MM.1S (cell line): ENCODE results near the gene S100A4.

ENCODE experiments used
- DNase-seq: peaks from one replicate; pipeline ENCODE4 v3.0.0-alpha.2; 2015
- H2AFZ ChIP-seq: fragments of 300-600 bp; sonication (generic); 2 replicates; pipeline ENCODE4 v1.6.0; 2016; ENCODE audit warnings: antibody characterized with exemption, low read length
- H3F3A ChIP-seq: fragments of 300-600 bp; sonication (generic); 2 replicates; pipeline ENCODE4 v1.6.1; 2016; ENCODE audit warnings: mild to moderate bottlenecking, antibody characterized with exemption, low read length, moderate library complexity, mixed read lengths; ENCODE audit not compliant: insufficient read depth
- H3K27ac ChIP-seq: fragments of 300-600 bp; sonication (generic); 2 replicates; pipeline ENCODE4 v1.5.1; 2016; ENCODE audit warnings: mild to moderate bottlenecking, low read length
- H3K27me3 ChIP-seq: fragments of 300-600 bp; sonication (generic); replicated peaks from 2 replicates; pipeline ENCODE4 v1.6.0; 2016; ENCODE audit warnings: low read length; ENCODE audit not compliant: insufficient read depth
- H3K36me3 ChIP-seq: fragments of 300-600 bp; sonication (generic); replicated peaks from 2 replicates; pipeline ENCODE4 v1.6.1; 2016; ENCODE audit warnings: mild to moderate bottlenecking, low read length, mixed read lengths; ENCODE audit not compliant: insufficient read depth
- H3K4me1 ChIP-seq: fragments of 300-600 bp; sonication (generic); 2 replicates; pipeline ENCODE4 v1.6.1; 2016; ENCODE audit warnings: low read length, mixed read lengths
- H3K4me2 ChIP-seq: fragments of 300-600 bp; sonication (generic); 2 replicates; pipeline ENCODE4 v1.6.0; 2016; ENCODE audit warnings: low read depth, low read length
- H3K4me3 ChIP-seq: fragments of 300-600 bp; sonication (generic); 2 replicates; pipeline ENCODE4 v1.5.1; 2016; ENCODE audit warnings: low read length, mixed read lengths
- H3K79me2 ChIP-seq: fragments of 300-600 bp; sonication (generic); 2 replicates; pipeline ENCODE4 v1.6.1; 2016; ENCODE audit warnings: mixed run types, low read length, mixed read lengths
- H3K9ac ChIP-seq: fragments of 300-600 bp; sonication (generic); 2 replicates; pipeline ENCODE4 v1.6.1; 2016; ENCODE audit warnings: low read length, mixed read lengths
- H3K9me2 ChIP-seq: fragments of 300-600 bp; sonication (generic); replicated peaks from 2 replicates; pipeline ENCODE4 v1.6.1; 2016; ENCODE audit warnings: mild to moderate bottlenecking, low read length, mixed read lengths; ENCODE audit not compliant: insufficient read depth
- H3K9me3 ChIP-seq: fragments of 300-600 bp; sonication (generic); replicated peaks from 2 replicates; pipeline ENCODE4 v1.6.1; 2016; ENCODE audit warnings: mild to moderate bottlenecking, low read length, mixed read lengths; ENCODE audit not compliant: insufficient read depth
- H4K20me1 ChIP-seq: fragments of 300-600 bp; sonication (generic); 2 replicates; pipeline ENCODE4 v1.6.1; 2016; ENCODE audit warnings: mild to moderate bottlenecking, low read length, moderate library complexity, mixed read lengths; ENCODE audit not compliant: insufficient read depth
- CTCF ChIP-seq: fragments of 300-600 bp; sonication (generic); IDR thresholded peaks from 2 replicates; pipeline ENCODE4 v1.5.1; 2016; ENCODE audit warnings: antibody characterized with exemption, low read length, mixed read lengths
- EZH2 ChIP-seq: fragments of 300-600 bp; sonication (generic); optimal IDR thresholded peaks from 2 replicates; pipeline ENCODE3; 2017; ENCODE audit warnings: low read depth, mild to moderate bottlenecking, antibody characterized with exemption, low read length, mixed read lengths
- EZH2phosphoT487 ChIP-seq: fragments of 300-600 bp; sonication (generic); IDR thresholded peaks from 2 replicates; pipeline ENCODE4 v1.6.1; 2018; ENCODE audit warnings: antibody characterized with exemption, low read length

Gene S100A4

GRCh38 chr1:153544453-153545066 is 1.0 kb downstream of the S100A4 start:
- Histone ChIP-seq H3K9me2 (no peaks in the 10 kb centered on the region), H3K27ac (no peak overlapping the region), H3K27me3 (no peaks in the 10 kb centered on the region), H3K36me3 (no peaks in the 10 kb centered on the region), H3K79me2 (no peaks in the 10 kb centered on the region), H4K20me1 (no peaks in the 10 kb centered on the region), H3K4me1 (0 out of 2 replicates have a peak, but pooled peaks cover 10% of the 10 kb centered on the region), H3K4me3 (no peak overlapping the region), H3K9me3 (no peaks in the 10 kb centered on the region), H2AFZ (peak overlapping the region; percentile 14; the same call in 1 of the 2 replicates), H3F3A (no peaks in the 10 kb centered on the region), H3K4me2 (no peak overlapping the region), H3K9ac (no peak overlapping the region)
- DNase-seq = no peak
- no peak for TF ChIP-seq EZH2
- TF ChIP-seq EZH2phosphoT487 = no peak

GRCh38 chr1:153543736-153544135 is 1.9 kb downstream of the S100A4 start:
- TF ChIP-seq EZH2 = no peak
- no peak for TF ChIP-seq CTCF
- no peak for TF ChIP-seq EZH2phosphoT487
- Histone ChIP-seq H3K9me3 (no peaks in the 10 kb centered on the region), H3K4me2 (no peak overlapping the region), H3K27ac (no peak overlapping the region), H2AFZ (no peak overlapping the region), H3K9me2 (no peaks in the 10 kb centered on the region), H4K20me1 (no peaks in the 10 kb centered on the region), H3K4me1 (0 out of 2 replicates have a peak, but pooled peaks cover 10% of the 10 kb centered on the region), H3K79me2 (no peaks in the 10 kb centered on the region), H3F3A (no peaks in the 10 kb centered on the region), H3K4me3 (no peak overlapping the region), H3K36me3 (no peaks in the 10 kb centered on the region), H3K9ac (no peak overlapping the region), H3K27me3 (no peaks in the 10 kb centered on the region)
- no peak for DNase-seq

GRCh38 chr1:153542956-153543711 is 2.5 kb downstream of the S100A4 start:
- H3F3A ChIP-seq = no peaks in the 10 kb centered on the region
- H3K27me3 ChIP-seq = no peaks in the 10 kb centered on the region
- peaks cover 14% of the 10 kb centered on the region; the same call in 1 of the 2 replicates for H3K4me1 ChIP-seq
- no peak for DNase-seq
- no peak for TF ChIP-seq CTCF
- TF ChIP-seq EZH2 = no peak
- no peak for TF ChIP-seq EZH2phosphoT487
- no peak overlapping the region for H3K4me3 ChIP-seq
- H3K79me2 ChIP-seq = no peaks in the 10 kb centered on the region
- no peaks in the 10 kb centered on the region for H4K20me1 ChIP-seq
- no peak overlapping the region for H2AFZ ChIP-seq
- no peaks in the 10 kb centered on the region for H3K9me3 ChIP-seq
- H3K9ac ChIP-seq = no peak overlapping the region
- no peaks in the 10 kb centered on the region for H3K9me2 ChIP-seq
- no peak overlapping the region for H3K4me2 ChIP-seq
- no peaks in the 10 kb centered on the region for H3K36me3 ChIP-seq
- H3K27ac ChIP-seq = no peak overlapping the region
